HepG2 (cell line): ENCODE measurements around the gene ATG5. TPM values are rescaled to one million over a fixed set of nuclear protein-coding genes. Genes with fewer than 3 reads are reported as not detected.

Source experiments
- ATAC-seq: fragments of 200-7000 bp; cut with Tn5 transposase; 3 replicates; pipeline ENCODE4 v1.9.1; 2020; ENCODE audit warnings: mild to moderate bottlenecking, moderate library complexity
- BruUV-seq: library from RNA; stranded (reverse); fragments of 400-500 nt; replicated peaks from 2 replicates; lab custom pipeline; 2021; lab: Mats Ljungman, UMichigan
- CTCF ChIA-PET: fragments of 300-600 bp; formaldehyde crosslinking; extraction: SDS; loops from one replicate; lab custom pipeline; 2021; ENCODE audit warnings: low total read pairs, inconsistent platforms, low intra/inter-chr PET ratio; lab: Yijun Ruan, JAX
- POLR2A ChIA-PET: fragments of 350-600 bp; sonication (Branson Sonifier 250); formaldehyde crosslinking; loops from one replicate; lab custom pipeline; 2020; ENCODE audit warnings: antibody characterized with exemption, inconsistent platforms; lab: Yijun Ruan, JAX
- DNase-seq: peaks from one replicate; pipeline ENCODE4 v3.0.0-alpha.2; 2015; ENCODE audit warnings: low spot score
- FAIRE-seq: peaks from 3 replicates; lab custom pipeline; 2011; peaks lifted over from hg19 to GRCh38; lab: Jason Lieb, UNC
- H2AFZ ChIP-seq: one replicate; pipeline ENCODE4 v1.6.1; 2011; ENCODE audit warnings: low read length, inconsistent platforms
- H3K27ac ChIP-seq: fragments of 300-600 bp; 3 replicates; pipeline ENCODE4 v1.8.0; 2011; ENCODE audit warnings: mixed run types, mild to moderate bottlenecking, mixed read lengths, low read length, inconsistent platforms; ENCODE audit not compliant: insufficient read depth; ENCODE audit errors: extremely low read length
- H3K27me3 ChIP-seq, 2 experiments: fragments of 200-600 bp in 1 of 2; 2 replicates in 1 of 2; 3 replicates in 1 of 2; pipeline versions ENCODE4 v1.6.0 to v1.8.0; 2011; ENCODE audit warnings: low read length in 2 of 2, mild to moderate bottlenecking in 2 of 2, moderate library complexity in 2 of 2, inconsistent platforms in 1 of 2; ENCODE audit not compliant: insufficient read depth in 2 of 2, control insufficient read depth in 1 of 2
- H3K36me3 ChIP-seq, 2 experiments: fragments of 200-600 bp in 1 of 2; replicated peaks in 1 of 2; 2 replicates in 1 of 2; 3 replicates in 1 of 2; pipeline versions ENCODE4 v1.5.1 to v1.8.0; 2011; ENCODE audit warnings: low read length in 2 of 2, inconsistent platforms in 1 of 2; ENCODE audit not compliant: insufficient read depth in 2 of 2, control insufficient read depth in 1 of 2
- H3K4me1 ChIP-seq: 2 replicates; pipeline ENCODE4 v1.5.1; 2012; ENCODE audit warnings: low read length, inconsistent platforms; ENCODE audit not compliant: insufficient read depth
- H3K4me2 ChIP-seq: 2 replicates; pipeline ENCODE4 v1.6.0; 2011; ENCODE audit warnings: low read depth, low read length, inconsistent platforms
- H3K4me3 ChIP-seq, 3 experiments: fragments of 200-600 bp in 1 of 3; sonication (generic), shearing (Covaris generic) in 1 of 3; replicated peaks in 1 of 3; 2 replicates each; pipeline ENCODE4 v1.5.1; 2011 to 2016; ENCODE audit warnings: low read length in 3 of 3, inconsistent platforms in 2 of 3, low read depth in 2 of 3, mild to moderate bottlenecking in 2 of 3, control low read depth in 1 of 3, mixed read lengths in 1 of 3; ENCODE audit not compliant: insufficient read depth in 1 of 3
- H3K79me2 ChIP-seq: one replicate; pipeline ENCODE4 v1.6.1; 2011; ENCODE audit warnings: low read length, inconsistent platforms; ENCODE audit not compliant: insufficient read depth
- H3K9ac ChIP-seq: 2 replicates; pipeline ENCODE4 v1.6.0; 2011; ENCODE audit warnings: mild to moderate bottlenecking, low read depth, low read length, inconsistent platforms; ENCODE audit not compliant: insufficient read depth
- H3K9me3 ChIP-seq: 2 replicates; pipeline ENCODE4 v1.5.1; 2012; ENCODE audit warnings: mild to moderate bottlenecking, low read length
- H4K20me1 ChIP-seq: 2 replicates; pipeline ENCODE4 v1.6.0; 2011; ENCODE audit warnings: inconsistent platforms, mild to moderate bottlenecking, low read length, moderate library complexity; ENCODE audit not compliant: insufficient read depth
- MAFF ChIP-seq: IDR thresholded peaks from 2 replicates; pipeline ENCODE4 v1.6.1; 2011; ENCODE audit warnings: low read depth, low read length, improper control_type of control experiment
- SNAPC4 ChIP-seq: sonication (generic); formaldehyde crosslinking; IDR thresholded peaks from 2 replicates; pipeline ENCODE4 v1.4.0; 2020; ENCODE audit warnings: mild to moderate bottlenecking, missing genetic modification reagents
- TSC22D2 ChIP-seq: sonication (generic); formaldehyde crosslinking; IDR thresholded peaks from 2 replicates; pipeline ENCODE4 v1.5.1; 2020; ENCODE audit warnings: missing genetic modification reagents, mild to moderate bottlenecking, borderline replicate concordance
- ZNF296 ChIP-seq: sonication (generic); formaldehyde crosslinking; conservative IDR thresholded peaks from 2 replicates; pipeline ENCODE4 v1.5.0; 2020; ENCODE audit warnings: mild to moderate bottlenecking, missing genetic modification reagents
- ZNF333 ChIP-seq: sonication (generic); formaldehyde crosslinking; IDR thresholded peaks from 2 replicates; pipeline ENCODE4 v1.4.0; 2020; ENCODE audit warnings: mild to moderate bottlenecking, missing genetic modification reagents, borderline replicate concordance
- ZNF441 ChIP-seq: sonication (generic); formaldehyde crosslinking; IDR thresholded peaks from 2 replicates; pipeline ENCODE4 v1.7.0; 2021; ENCODE audit warnings: missing genetic modification reagents, borderline replicate concordance
- WGBS: methylation state at CpG from one replicate; pipeline ENCODE4 v1.1.6; 2017; ENCODE audit warnings: low lambda C conversion rate; 5-methylcytosine and 5-hydroxymethylcytosine counted together
- in situ Hi-C: cut with HindIII; loops from 2 replicates; pipeline ENCODE4 v1.10.0; 2017; ENCODE audit warnings: low pct_unique_long_range_greater_than_20kb; ENCODE audit not compliant: extremely low pct_ligation_motif_present
- intact Hi-C: fragments of 100-400 bp; cut with micrococcal nuclease; formaldehyde crosslinking; loops from one replicate; pipeline ENCODE4 v1.10.0; 2022; ENCODE audit not compliant: unreplicated experiment
- polyA plus RNA-seq, 8 experiments: library from polyadenylated mRNA; depleted of rRNA in 3 of 8; stranded (reverse) in 7 of 8; unstranded in 1 of 8; fragments of >200 nt; fragmentation: Illumina TruSeq in 4 of 8; extraction: Trizol in 4 of 8; gene quantifications; 2 replicates each; pipeline versions ENCODE4 v1.2.1 to v1.2.3, GENCODE V29; 2011 to 2016; ENCODE audit warnings: low read depth in 4 of 8, missing spikeins in 1 of 8, mixed read lengths in 1 of 8; ENCODE audit not compliant: insufficient read depth in 1 of 8
- total RNA-seq, 5 experiments: library from RNA; depleted of rRNA; stranded (reverse); fragments of >200 nt; fragmentation: Illumina TruSeq; extraction: Trizol; gene quantifications; 2 replicates each; pipeline ENCODE4 v1.2.3, GENCODE V29; 2016; ENCODE audit warnings: low read depth in 1 of 5
- TF ChIP-seq, protein P1 (sequence below): sonication (generic); formaldehyde crosslinking; IDR thresholded peaks from 2 replicates; pipeline ENCODE4 v1.4.0; 2020; ENCODE audit warnings: missing genetic modification reagents

Gene ATG5
- total and polyA plus RNA-seq, 2 of the 13 experiments (the other 11 are each of a cell fraction or from before 2014, with no cell fraction given): 21.3 to 48.0 TPM

- H3K36me3 ChIP-seq: peaks cover 1 to 12% of the 10 kb centered on the region in 2 experiments; a peak in 1 of 5 replicates
- no peaks in the 10 kb centered on the region for H3K9me3 ChIP-seq
- 98% methylated on average over 7 of the region's 7 CpGs for WGBS
- FAIRE-seq (no peak), DNase-seq (no peak), ATAC-seq (no peak)
- no TSS peak for BruUV-seq
- CTCF ChIA-PET: no interaction called here
- TF ChIP-seq TSC22D2 (CRISPR knock-in tag): no peak
- no peak for TF ChIP-seq ZNF441 (CRISPR knock-in tag)
- no peaks in the 10 kb centered on the region for H3K79me2 ChIP-seq
- H3K9ac ChIP-seq: no peak overlapping the region
- intact Hi-C loops: no loop called here
- H3K4me3 ChIP-seq: no peak overlapping the region
- no peaks in the 10 kb centered on the region for H3K4me1 ChIP-seq
- H3K27ac ChIP-seq: no peak overlapping the region
- POLR2A ChIA-PET: no interaction called here
- no peak overlapping the region for H2AFZ ChIP-seq
- no peaks in the 10 kb centered on the region for H4K20me1 ChIP-seq
- no peak overlapping the region for H3K4me2 ChIP-seq
- in situ Hi-C loops: no loop called here
- no peaks in the 10 kb centered on the region for H3K27me3 ChIP-seq
These were observed 130.3 kb downstream of the ATG5 start for GRCh38 chr6:106194949-106195921.

DNA sequence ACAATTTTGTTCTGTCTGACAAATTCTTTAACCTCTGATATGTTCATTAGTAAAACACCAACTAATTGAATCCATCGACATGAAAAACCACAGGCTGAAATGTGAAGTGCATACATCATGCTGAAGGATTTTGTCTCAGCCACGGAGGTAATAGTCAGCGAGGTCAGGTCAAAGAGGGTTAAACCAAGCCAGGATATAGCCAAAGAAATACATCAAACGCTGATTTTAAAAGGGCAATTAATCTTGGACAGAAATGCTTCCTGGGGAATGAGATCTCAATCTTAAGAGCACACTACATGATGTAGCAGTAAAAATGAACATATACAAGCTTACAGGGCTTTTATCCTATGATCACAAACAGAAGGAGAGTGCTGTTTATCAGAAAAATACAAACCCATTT, 132.7 kb downstream of the ATG5 start:
- Histone ChIP-seq H3K9me3 (no peaks in the 10 kb centered on the region), H3K9ac (no peak overlapping the region), H3K36me3 (peaks cover 1 to 12% of the 10 kb centered on the region in 2 experiments; a peak in 2 of 5 replicates), H3K27ac (no peak overlapping the region), H4K20me1 (no peaks in the 10 kb centered on the region), H3K4me2 (no peak overlapping the region), H3K79me2 (no peaks in the 10 kb centered on the region), H3K4me1 (no peaks in the 10 kb centered on the region), H2AFZ (no peak overlapping the region), H3K4me3 (no peak overlapping the region), H3K27me3 (no peaks in the 10 kb centered on the region)
- intact Hi-C loops: no loop called here
- DNase-seq (no peak), FAIRE-seq (no peak), ATAC-seq (no peak)
- CTCF ChIA-PET: no interaction called here
- WGBS: over 99% methylated on average over 4 of the region's 4 CpGs
- in situ Hi-C loops: no loop called here
- BruUV-seq: no TSS peak
- POLR2A ChIA-PET: no interaction called here
- TF ChIP-seq MAFF (no peak), SNAPC4 (CRISPR knock-in tag) (no peak), ZNF333 (CRISPR knock-in tag) (no peak), ZNF296 (CRISPR knock-in tag) (no peak)
- TF ChIP-seq, protein P1, sequence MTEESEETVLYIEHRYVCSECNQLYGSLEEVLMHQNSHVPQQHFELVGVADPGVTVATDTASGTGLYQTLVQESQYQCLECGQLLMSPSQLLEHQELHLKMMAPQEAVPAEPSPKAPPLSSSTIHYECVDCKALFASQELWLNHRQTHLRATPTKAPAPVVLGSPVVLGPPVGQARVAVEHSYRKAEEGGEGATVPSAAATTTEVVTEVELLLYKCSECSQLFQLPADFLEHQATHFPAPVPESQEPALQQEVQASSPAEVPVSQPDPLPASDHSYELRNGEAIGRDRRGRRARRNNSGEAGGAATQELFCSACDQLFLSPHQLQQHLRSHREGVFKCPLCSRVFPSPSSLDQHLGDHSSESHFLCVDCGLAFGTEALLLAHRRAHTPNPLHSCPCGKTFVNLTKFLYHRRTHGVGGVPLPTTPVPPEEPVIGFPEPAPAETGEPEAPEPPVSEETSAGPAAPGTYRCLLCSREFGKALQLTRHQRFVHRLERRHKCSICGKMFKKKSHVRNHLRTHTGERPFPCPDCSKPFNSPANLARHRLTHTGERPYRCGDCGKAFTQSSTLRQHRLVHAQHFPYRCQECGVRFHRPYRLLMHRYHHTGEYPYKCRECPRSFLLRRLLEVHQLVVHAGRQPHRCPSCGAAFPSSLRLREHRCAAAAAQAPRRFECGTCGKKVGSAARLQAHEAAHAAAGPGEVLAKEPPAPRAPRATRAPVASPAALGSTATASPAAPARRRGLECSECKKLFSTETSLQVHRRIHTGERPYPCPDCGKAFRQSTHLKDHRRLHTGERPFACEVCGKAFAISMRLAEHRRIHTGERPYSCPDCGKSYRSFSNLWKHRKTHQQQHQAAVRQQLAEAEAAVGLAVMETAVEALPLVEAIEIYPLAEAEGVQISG (CRISPR knock-in tag): no peak
